AML-193 (cell line): ENCODE data around the gene ARHGAP26.
A peak's percentile ranks its signal among the peaks of the same experiment; 100 is the strongest.

Experiments used
- DNase-seq, 2 experiments: peaks; one replicate each; lab custom pipeline; 2025; lab: John Stamatoyannopoulos, UW

Gene ARHGAP26

GRCh38 chr5:143140492-143141203 is 370.5 kb downstream of the ARHGAP26 start:
- no peak for DNase-seq

DNA sequence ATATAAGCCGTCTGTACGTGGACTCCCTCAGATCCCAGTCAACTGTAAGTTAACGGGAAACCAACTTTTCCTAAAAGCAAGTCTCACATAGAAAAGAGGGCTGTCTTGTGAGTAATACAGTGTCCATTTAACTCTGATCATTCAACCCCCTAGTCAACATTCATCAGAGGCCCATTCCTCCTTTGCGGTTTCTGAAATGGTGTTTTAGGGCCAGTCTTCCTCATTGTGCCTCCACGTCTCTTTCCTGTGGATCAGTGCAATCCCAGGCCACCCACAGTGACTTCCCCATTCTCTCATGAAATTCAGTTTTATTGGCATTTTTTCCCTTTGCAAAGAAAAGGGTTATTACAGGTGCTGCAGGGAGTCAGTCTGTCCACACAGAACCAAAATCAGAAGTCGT is 371.5 kb downstream of the ARHGAP26 start:
- peak; percentile 8 to 27 for DNase-seq

DNA sequence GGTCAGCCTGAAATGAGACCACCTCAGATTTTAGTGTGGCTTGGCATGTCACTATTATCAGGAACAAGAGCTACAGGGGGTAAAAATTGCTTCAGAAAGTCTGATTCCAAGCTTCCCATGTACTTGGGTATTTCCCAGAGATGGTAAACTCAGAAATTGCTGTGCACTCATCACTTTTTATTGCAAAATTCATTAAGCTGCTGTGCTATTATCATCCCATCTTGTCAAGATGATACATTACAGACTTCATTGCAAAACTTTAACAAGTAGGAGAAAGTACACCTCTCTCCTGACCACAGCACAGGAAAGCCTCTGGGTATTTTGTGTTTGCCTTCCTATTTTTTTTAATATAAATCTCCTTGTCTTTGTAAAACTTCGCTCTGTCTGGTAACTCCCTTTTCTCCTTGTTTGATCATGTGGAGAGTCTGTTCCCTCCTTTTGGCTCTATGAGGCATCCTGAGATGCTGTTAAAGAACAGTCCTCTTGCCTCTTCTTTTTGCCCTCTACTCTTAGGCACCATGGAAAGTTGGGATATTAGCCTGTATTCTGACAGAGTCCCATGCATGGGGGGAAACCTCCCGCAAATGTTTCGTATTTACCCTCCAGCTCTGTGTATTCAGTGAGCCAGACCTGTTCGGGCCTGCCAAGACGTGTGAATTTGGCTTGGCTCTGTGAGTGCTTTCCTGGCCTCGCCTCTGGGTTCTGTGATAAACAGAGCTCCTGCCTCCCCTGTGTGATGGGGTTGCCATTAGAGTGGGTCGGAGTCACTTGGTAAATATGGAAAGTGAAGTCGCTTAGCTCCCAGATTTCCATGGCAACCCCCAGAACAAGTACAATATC is 372.6 kb downstream of the ARHGAP26 start:
- DNase-seq, result no peak

DNA sequence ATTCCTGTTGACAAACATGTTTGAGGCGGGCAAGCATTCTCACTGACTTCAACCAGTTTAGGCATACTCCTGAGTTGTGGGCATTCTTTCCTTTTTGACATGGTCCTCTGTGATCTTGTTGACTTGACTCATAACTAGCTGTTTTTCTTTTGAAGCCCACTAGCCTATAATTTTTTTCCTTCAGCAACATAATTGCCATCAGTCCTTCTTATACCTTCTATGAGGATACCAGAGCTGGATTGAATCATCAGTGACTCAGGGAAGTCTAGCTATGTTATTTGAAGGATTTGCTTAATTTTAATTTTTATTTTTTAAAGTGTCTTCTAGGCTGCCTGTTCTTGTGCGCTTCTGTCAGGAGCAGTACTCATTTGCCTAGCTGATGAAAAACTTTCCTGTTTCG is 373.8 kb downstream of the ARHGAP26 start:
- DNase-seq, result no peak

- no peak for DNase-seq
Measured at GRCh38 chr5:143145243-143146160, 375.3 kb downstream of the ARHGAP26 start.

DNA sequence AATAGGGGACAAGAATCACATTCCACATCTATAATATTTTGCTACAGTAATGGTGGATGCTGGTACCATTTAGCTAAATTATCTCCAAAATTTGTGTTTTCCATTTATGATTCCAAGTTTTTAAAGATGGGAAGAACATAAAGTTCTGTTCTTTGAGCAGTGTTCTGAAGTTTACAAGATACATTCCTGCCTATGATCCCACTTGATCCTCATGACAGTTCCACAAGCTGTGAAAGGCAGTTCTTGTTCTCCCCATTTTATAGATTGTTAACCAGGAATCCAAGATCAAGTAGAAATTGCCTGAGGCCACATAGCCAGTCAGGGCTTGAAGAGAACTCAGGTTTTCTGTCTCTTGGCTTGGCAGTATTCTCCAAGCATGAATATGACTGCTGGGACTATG is 376.0 kb downstream of the ARHGAP26 start:
- no peak for DNase-seq

DNA sequence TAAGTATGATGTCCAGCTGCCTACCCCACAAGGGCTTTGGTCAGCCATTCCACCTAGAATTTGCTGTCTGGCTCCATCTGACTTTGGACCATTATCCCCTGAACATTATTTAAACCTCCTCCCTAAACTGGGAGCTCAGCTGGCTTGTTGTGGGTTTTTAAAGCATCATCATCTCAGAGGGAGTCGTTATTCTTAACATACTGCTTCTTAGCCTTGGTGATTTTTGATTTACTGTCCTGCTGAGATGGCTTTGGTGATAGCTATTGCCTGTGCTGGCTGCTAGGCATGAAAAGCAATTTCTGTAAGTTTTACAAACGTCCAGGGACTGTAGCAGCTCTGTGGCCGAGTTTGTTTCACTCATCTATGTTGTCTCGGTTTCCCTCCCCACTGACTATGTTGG is 377.2 kb downstream of the ARHGAP26 start:
- no peak for DNase-seq

DNA sequence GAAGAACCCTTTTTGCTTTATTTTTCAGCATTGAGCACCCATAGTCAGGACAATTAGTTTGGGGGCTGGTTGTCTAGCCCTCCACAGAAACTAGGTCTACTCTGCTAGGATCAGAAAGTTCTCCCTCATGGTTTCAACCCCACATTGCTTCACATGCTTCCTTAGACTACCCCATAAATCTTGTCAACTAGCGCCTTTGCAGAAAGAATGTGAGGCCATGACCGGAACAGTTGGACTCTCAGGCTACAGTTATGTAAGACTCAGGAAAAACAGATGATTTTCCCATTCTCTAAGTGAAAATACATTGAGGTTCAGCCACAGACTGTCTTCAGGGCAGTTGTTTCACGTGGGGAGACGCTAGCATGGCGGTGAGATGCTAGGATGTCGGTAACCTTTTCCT is 377.7 kb downstream of the ARHGAP26 start:
- DNase-seq, result no peak

DNA sequence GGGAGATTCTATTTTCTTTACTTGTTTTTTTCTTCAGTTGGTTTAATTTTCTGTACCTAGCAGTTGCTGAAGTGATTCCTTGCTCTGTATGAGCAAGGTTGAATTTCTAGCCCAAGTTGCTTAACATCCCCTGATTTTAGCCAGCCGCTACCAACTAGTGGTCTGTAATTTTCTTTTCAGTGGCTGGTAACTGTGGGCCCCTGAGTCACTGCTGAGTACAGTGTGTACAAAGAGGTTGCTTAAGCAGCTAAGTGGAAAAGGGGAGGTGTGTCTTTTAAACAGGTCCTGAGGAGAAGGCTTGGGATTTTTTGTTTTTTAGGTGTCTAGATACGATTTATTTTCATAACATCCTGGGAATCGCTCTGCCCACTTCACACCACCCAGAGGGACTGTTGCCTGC is 378.6 kb downstream of the ARHGAP26 start:
- DNase-seq, result no peak

DNA sequence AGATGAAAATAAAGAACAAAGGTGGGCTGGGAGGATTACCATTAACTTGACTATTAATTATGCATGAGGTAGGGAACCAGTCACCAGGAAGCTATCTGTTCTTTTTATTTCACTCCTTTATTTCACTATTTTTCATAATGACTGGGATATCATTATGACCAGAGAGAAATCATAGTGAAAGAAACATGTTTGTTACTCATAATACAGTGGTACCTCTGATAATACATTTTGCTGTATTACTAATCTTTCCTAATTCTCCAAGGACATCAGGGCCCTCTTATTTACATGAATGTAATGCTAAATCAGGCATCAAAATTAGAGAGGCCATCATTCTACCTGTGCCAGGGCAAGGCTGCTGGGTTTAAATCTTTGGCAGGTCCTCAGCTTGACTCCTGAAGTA is 379.6 kb downstream of the ARHGAP26 start:
- no peak for DNase-seq

DNA sequence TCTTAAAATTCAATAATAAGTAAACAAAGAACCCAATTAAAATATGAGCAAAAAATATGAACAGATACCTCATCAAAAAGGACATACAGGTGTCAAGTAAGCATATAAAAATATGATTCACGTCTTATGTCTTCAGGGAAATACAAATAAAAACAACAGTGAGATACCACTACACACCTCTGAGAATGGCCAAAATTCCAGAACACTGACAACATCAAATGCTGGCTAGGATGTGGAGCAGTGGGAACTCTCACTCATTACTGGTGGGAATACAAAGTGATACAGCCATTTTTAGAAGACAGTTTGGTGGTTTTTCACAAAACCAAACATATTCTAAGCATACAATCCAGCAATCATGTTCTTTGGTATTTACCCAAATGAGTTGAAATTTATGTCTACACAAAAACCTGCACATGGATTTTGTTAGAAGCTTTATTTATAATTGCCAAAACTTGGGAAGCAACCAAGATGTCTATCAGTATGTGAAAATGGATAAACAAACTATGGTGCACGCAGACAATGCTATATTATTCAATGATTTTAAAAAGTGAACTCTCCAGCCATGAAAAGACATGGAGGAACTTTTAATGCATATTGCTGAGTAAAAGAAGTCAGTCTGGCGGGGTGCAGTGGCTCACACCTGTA is 381.0 kb downstream of the ARHGAP26 start:
- no peak for DNase-seq

DNA sequence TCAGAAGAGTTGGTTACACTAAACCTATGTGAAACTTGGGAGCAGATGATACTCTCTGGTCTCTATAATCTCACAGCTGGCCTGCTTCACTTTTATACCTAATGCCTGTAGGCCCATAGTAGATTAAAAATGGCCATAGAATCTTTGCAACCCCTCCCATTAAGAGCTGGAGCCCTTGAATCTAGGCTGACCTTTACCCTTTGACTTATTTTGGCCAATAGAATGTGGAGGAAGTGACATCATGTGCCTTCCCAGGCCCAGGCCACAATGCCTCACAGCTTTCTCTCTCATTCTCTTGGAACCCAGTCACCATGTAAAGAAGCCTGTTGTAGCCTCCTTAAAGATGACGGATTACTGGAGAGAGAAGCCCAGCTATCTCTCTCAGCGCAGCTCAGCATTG is 382.3 kb downstream of the ARHGAP26 start:
- no peak for DNase-seq

- no peak for DNase-seq
Measured at GRCh38 chr5:143153332-143154119, 383.3 kb downstream of the ARHGAP26 start.

DNA sequence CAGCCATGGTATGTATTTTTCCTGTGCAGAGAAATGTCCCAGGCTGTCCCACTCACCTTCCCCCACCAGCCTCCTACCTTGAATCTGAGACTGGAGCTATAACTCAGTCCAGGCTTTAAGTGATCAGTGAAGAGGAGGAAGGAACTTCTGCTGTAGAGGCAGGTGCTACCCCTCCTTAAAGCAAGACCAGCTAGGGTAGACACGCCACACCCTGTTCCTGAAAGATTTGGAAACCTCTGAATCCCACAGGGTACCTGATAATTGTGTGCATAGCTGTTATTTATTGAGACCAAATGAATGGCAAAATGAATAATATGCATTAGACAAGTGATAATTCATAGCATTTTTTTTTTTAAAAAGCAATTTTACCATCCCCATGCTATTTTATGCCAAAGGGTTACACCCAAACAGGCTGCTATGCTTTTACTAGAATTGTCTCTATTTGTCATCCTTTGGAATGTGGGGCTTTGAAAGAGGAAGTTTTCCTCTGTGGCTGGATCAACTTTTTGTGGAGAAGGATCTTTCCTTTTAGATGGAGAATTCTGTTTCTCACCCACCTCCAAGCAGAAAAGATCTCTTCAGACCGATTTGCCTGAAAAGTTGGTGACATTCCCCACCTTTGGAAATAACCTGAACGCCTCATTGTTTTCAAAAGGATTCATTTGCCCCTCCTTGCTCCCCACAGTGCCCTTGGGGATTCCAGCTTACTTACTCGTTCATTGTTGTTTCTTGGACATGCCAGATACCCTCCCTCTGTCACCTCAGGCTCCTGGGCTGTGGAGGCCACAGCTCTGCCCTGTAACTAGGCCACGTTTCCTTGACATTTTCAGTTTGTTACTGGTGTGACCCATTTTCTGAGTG is 384.6 kb downstream of the ARHGAP26 start:
- no peak for DNase-seq

DNA sequence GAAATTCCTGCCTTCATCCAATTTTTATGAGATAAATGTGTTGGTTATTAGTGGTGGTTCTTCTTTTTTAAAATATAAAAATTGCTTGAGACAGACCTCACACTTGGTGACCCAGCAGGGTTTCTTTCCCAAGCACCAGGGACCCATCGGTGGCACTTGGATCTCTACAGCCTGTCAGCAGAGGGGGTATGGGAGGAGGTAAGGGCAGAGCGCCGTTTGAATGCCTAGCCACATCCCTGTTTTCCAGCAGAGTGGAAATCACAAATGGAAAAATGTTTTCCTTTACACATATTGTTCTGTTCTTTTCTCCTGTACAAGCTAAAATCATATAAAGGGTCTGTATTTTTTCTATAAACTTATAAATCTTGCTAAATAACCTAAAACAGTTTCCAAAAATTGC is 385.3 kb downstream of the ARHGAP26 start:
- DNase-seq, result no peak

DNA sequence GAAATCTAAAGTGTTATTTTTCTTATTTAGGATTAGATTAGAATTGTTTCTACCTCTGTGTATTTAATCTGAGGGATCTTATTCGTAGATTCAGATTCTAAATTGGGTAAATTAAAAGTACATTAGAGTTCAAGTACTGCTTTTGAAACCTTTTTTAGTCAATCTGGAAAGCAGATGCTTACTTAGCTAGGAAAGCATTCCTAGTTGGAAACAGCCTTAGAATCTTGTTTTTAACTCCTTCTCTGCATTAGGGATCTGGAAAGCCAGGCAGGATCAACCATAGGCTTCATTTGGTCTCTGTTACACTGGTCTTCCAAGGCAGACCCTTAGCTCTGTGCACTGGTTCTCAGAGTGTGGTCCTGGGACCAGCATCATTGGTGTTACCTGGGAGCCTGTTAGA is 385.9 kb downstream of the ARHGAP26 start:
- DNase-seq, result no peak

- DNase-seq, result no peak
Measured at GRCh38 chr5:143156572-143156971, 386.4 kb downstream of the ARHGAP26 start.

- no peak for DNase-seq
Measured at GRCh38 chr5:143159031-143159430, 388.9 kb downstream of the ARHGAP26 start.

DNA sequence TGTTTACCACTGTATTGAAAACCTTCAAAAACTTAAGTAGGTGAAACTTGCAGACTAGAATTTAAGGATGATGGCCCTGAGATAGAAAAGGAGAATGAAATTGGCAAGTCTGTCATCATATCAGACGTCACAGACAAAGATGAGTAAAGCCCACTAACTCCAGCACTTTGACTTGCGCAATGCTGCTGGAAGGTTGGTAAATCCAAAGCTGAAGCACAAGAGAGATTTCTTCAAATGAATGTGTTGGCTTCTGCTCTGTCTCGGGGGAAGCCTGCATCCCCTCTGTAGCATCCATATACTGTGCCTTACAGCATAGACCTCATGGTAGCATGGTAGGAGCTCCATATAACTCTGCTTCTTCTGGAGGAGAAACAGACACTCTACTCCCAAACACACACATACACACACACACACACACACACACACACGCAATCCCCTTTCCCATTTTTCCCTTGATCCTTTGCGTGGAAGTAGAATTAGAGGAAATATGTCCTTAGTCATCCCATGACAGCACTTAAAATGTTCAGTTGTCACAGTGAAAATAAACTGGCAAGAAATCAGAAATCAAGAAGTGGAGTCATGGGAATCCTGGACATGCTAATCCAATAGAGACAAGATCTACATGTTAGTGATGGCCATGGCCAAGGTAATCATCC is 391.8 kb downstream of the ARHGAP26 start:
- DNase-seq, result peak; percentile 17 to 25

GRCh38 chr5:143162810-143163209 is 392.6 kb downstream of the ARHGAP26 start:
- no peak for DNase-seq
